NK-92 (cell line): ENCODE results near the gene BDNF.
"Not testable (repeated sequence)": the region's sequence is repeated elsewhere in the genome, so short reads cannot be mapped to it uniquely, and the experiment has no call there.

Experiments
- DNase-seq: peaks from one replicate; lab custom pipeline; 2025; ENCODE audit not compliant: unreplicated experiment; lab: John Stamatoyannopoulos, UW

Gene BDNF

DNA sequence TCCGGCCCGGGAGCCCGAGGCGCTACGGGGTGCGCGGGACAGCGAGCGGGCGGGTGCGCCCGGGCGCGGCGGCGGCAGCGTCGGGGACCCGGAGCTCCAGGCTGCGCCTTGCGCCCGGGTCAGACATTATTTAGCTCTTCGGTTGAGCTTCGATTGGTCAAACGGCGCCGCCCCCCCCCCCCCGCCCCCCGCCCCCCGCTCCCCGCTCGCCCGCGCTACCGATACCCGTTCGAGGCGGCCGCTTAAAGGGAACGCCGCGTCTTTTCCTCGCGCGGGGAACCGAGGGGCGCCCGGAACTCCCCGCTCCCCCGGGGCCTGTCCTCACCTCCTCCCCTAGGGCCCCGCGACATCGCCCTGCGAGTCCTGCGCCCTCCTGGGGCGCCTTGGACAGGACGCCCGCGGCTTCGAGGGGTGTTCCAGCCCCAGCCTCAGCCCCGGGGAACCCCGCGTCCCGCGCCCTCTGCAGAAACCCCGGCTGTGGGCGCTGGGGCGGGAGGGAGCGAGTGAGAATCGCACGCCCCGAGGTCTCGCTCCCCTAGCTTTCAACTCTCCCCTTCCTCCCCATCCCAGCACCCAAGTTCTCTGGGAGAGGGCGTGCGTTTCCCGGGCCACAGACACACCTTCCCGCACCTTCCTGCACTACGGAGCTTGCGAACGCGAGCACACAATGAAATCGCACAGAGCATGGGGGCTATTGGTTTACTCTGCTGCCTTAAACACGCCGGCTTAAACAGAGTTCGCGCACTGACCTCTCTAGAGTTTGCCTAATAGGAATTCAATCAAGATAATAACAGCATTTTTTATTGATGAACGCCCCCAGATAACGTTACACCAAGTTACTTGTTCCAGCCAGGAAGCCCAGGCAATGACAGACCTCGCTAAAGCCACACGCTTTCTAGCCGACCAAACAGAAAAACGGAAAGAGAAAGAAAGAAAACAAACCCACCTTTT lies at the start of gene BDNF:
Gene BDNF, minus strand, starts transcription at position 105 of the 951 bp plus-strand sequence. CDS start 41,891 bp downstream, outside the sequence.
- no peak for DNase-seq

DNA sequence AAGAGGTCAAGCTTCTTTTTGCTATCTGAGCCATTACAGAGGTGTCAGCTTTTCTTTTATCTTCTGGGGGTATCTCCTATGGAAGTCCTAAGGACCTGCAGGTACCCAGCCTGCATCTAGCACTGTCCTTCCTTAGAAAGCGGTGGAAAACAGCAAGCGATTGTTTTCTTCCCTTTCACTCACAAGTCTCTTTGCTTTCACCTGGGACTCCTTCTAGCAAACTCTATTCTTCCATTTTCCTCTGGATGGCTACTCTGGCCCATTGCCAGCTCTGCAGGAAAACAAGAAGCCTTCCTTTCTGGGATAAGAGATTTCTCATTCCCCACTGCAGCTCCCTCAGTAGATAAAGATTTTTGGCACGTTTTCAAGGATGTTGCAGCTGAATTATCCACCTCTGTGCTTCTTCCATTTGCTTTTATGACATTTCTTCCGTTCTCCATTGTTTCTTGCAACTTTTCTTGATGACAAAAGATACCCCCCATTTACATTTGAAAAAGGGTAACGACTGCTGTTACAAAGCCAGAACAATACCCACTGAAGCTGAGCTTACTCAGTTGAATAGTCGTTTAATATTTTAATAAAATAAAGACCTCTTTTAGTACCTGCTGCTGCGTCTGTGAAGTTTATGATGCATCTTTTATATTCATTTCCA lies 40.2 kb upstream of the BDNF start:
- DNase-seq: no peak

DNA sequence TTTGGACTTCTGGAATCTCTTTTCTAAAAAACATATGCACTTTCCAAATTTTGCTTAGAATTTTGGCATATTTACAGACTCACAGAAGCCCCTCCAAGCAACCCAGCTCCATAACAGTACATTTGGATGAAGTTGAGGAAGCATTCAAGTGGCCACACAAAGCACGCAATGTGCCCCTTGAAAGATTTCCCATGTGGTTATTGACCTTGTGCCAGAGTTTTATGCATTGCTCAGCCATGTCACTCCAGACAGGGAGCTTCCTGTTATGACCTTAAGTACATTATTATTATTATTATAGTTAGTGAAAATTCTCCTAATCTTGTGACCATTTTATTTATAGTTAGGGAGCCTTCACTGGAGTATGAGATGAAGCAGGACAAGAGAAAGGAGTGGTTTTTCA lies 35.0 kb upstream of the BDNF start:
- DNase-seq: no peak

DNA sequence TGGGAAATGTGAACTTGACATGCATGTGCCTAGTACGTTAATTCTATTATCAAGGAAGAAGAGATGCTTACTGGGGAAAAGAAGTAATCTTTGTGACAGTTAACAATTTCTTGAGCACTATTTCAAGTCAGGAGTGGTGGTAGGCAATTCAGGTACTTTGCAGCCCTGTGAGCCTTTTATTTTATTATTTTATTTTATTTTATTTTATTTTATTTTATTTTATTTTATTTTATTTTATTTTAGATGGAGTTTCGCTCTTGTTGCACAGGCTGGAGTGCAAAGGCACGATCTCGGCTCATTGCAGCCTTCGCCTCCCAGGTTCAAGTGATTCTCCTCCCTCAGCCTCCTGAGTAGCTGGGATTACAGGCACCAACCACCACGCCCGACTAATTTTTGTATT lies 31.5 kb upstream of the BDNF start:
- DNase-seq: not testable (repeated sequence)

DNA sequence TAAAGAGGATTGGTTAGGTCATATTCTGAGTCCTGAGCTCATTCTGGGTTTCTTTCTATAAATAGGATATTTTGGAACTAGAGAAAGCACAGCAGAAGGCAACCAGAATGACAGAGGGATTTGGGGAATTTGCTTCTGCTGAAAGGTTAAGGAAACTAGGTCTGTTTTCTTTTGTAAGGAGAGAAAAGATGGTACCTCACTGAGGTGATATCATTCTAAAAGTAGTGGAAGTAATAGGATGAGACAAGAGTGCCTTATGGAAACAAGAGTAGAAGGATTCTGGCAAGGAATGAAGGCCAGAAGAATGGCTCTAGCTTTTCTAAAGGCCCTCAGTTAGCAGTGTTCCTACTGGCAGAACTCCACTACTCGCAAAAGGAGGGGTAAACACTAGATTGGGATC lies 26.7 kb upstream of the BDNF start:
- DNase-seq: no peak

DNA sequence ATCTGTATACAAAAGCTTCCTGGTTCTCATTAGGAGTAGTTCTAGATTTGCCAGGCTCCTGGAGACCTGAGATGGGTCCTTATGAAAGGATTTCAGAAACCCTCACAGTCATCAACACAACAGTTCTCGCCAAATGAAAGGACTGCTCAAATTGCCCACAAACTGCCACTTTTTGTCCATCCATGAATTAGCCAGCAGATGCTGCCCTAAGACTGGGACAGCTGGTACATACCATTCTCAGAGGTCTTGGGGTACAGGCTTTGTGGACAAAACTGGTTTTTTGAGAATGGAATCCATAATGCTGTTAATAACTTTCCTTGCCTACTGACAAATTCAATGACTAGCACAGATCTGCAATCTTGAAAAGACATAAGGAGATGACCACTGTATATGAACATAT lies 23.4 kb upstream of the BDNF start:
- no peak for DNase-seq

DNA sequence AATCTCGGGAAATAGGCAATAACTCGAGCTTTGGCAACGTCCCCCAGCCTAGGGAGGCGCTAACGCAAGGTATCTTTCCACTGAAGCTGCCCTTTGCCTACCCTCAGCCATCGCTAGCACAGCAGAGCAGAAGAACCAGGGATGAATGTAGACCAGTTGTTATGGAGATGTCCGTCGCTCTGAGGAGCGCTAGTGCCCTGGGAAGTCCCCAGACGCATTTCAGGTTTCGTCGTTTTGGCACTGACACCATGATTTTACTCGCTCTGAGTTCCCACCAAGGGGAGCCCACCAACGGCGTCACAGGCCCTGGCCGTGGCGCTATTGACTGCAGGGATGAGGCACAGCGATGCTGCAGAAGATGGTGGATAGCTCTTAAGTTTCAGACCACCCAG lies 22.7 kb upstream of the BDNF start:
- no peak for DNase-seq

DNA sequence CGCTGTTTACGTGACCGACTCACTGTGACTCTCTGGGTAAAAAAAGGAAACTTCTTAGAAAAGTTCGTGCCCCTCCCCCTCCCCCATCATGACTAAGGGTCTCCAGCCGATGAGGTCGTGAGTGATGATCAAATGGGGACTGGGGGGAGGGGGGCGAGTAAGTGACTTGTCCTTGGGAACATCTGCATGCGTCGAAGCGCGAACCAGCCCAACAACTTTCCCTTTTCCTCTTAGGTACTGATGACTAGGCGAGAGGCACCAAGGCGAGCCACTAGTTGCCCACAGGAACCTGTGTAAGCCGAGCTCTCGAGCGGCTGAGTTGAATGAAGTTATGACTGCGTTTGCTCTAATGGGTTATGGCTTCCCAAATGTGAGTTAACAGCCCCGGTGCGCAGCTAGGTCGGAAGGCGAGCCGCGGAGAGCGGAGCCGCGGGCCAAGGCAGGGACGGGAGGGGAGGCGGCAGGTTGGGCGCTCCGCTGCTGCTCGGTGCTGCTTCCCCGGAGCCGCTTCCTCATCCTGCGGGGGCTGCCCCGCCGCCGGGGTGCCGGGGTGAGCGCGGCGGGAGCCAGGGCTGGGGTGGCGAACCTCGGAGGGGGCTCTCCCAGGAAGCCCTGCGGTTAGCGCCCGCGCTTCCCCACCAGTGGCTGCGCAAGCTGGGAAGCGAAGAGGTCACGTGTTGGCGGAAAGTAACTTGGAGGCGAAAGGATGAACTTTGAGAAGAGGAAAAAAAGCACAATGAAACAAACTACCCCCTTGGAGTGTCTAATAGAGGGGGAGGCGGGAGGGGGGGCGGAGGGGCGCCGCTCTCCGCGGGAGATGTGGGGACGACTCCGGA lies 22.1 kb upstream of the BDNF start:
- no peak for DNase-seq

DNA sequence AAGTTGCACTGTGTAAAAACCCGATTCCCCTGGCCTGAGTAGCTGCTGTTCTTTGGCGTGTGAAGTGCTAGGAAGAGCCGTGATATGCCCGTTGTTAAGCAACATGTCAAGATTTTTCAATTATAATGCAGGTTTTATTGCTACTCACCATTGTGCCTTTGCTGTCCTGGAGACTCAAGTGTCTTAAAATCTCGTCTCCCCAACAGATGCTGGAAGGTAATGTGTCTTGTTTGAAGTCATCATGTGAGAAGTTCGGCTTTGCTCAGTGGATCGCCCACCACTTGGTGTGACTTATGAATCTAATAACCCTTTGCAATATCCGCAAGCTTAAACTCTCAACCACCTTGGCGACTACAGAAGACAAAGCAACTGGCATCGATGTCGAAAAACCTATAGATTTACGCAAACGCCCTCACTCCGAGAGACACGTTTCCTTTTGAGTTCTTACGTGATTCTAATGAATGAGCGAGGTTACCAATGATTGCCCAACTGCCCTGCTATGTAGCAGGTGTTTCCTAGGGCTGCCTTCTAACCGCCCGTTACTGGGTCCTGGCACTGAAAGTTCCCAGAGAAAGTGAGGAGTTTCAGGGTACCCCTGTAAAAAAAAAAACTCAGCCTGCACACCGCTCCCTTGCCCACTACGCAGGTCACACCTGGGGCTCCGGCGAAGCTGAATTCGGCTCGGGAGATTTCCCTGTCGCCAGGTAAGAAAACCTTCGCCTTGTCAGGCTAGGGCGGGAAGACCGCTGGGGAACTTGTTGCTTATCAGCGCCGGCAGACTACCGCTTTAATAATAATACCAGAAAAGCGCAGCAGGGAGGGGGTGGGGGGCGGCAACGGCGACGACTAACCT lies 21.2 kb upstream of the BDNF start:
- DNase-seq: no peak

DNA sequence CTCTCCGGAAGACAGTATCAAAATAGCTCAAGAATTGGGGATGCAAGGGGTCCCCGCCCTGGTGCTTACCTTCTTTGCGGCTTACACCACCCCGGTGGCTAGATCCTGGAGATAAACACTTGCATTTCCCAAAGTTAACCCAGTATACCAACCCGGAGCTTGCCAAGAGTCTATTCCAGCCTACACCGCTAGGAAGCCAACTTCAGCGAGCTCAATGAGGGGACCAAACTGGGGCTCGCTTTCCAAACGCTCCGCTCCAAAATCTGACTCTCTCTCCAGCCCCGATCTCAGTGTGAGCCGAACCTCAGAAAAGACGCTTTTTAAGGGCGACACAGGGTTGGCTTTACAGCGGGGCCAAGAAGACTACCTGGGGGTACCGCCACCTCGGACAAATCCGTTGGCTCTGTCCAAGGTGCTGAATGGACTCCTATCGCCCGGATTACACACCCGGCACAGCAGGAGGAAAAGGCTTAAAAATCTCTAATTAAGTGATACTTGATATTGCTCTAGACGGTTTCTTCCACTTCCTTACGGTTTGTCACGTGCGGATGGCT lies 20.1 kb upstream of the BDNF start:
- DNase-seq: no peak

DNA sequence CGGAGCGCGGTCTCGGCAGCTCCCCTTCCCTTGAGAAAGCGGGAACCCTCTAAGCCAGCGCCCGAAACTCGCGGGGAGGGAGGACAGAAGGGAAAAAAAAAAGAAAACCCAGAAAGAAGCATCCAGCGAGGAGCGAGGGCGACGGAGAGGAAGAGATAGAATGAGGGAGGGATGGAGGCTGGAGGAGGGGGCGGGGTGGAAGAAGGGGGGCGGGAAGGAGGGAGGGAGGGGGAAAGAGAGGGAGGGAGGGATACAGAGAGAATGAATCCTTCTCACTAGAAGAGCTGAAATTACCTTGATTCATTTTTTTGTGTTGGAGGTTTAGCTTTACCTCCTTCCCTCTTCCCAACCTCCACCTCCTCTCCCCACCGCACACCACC lies 19.3 kb upstream of the BDNF start:
- DNase-seq: no peak

DNA sequence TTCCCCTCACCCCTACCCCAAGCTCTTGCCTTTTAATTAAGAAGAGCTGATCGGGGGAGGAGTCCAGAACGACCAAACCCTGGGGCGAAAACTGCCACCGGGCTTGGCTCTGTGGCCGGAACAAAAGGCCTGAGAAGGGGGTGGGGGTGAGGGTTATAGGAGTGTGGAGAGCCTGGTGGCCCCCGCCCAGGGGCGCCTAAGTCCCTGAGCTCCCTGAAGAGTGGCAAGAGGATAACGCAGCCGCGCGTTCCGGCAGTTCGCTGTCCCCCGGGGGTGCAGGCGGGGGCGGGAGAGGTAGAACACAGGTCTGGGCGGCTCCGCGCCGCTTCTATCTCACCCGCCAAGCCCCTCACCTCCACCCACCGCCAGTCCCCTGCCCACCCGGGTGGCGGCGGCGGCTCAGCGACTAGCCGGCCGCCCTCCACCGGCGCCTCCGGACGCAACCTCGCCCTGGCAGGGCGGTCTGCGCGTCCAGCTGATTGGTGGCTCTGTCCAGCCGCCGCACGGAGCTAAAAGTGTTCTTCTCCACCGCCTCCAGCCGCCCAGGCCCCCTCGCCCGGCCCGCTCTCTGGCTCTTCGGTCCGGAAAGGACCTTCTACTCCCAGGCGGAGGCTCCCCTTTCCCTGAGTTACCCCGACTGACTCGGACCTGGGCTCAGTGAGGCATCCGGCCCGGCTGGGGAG lies 18.7 kb upstream of the BDNF start:
- no peak for DNase-seq

DNA sequence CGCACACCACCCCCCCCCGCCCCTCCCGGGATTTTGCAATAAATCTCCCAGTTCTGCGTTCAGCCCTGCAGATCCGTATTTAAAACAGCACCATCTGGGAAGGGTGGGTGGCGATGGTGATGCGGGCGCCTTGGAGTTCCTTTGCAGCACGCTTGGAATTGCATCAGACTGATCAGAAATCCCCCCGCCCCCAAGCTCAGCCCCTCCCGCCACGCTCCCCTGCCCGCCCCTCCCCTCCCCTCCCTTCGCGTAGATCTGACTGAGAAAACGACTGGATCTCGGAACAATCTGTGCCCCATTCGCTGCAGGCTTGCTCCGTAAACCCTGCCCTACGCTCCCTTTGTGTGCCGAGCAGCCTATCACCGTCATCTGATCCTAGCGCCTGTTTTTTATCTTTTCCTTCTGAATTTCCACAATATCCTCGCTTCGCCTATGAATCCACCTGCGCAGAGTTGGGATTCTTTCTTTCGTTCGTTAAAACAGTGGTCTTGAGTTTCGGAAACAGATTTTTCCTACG lies 18.1 kb upstream of the BDNF start:
- no peak for DNase-seq

DNA sequence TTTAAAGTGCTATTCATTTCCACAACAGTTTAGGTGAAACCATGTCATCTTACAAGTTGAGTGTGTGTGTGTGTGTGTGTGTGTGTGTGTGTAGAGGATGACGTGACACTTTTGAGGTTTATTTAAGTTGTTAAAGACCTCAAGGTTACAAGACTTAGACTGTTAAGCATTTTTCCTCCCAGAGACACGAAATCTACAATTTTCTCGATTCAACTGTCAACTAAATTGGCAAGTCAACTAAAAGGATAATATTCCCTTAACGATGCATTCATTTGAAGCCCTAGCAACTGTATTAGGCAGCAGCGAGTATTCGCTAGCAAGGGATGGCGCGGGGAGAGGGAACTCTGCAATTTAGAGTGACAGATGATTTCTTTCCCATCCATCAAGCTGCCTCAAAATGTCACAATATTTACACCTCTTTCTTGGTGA lies 17.6 kb upstream of the BDNF start:
- DNase-seq: no peak

DNA sequence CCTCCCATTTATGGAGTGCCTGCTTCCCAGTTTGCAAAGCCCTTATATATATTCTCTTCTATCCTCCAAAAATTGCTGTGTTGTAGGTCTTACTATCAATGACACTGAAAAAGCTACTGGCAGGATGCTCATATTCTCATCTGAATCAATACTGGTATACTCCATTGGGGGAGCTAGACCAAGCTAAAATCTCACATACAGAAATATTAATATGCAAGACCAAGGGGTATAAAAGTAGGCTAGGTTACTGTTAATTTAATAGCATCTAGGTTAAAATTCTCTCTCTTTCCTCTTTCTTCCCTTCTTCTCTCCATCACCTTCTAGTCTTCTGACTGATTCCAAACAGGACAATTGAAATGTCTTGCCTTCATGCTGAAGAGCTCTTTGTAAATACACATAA lies 17.1 kb upstream of the BDNF start:
- no peak for DNase-seq

DNA sequence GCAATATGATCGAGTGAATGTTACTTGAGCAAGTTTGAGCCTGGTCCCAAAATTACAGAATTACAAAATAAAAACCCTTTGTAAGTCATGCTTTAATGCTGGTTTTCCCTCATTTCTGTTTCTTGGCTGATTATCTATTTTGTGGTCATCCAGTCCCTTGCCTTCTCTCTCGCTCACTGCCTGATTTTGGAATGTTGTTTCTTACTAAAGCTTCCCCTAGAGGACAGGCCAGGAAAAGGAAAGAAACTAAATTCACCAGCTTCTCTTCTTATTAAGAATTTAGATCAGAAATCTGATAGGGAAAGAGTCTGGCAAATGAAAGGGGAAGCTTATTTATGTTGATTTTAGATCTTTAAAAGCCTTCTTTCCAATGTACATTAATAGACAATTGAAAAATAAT lies 16.6 kb upstream of the BDNF start:
- no peak for DNase-seq

DNA sequence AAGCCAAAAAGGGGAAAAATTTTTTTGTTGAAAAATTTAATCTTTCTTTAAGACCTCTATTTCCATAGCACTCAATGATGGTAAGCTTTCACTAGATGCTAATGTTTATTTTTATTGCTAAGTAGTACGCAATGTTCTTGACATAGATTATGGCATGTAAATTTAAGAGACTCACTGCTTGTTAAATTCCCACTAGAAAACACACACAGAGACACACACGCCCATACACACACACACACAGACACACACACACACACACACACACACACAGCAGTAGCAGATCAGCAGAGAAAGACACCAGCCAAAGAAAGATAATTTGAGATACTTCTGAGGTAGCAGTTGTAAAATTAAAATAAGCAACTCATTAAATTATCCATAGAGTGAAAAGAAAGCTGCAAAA lies 16.0 kb upstream of the BDNF start:
- no peak for DNase-seq

DNA sequence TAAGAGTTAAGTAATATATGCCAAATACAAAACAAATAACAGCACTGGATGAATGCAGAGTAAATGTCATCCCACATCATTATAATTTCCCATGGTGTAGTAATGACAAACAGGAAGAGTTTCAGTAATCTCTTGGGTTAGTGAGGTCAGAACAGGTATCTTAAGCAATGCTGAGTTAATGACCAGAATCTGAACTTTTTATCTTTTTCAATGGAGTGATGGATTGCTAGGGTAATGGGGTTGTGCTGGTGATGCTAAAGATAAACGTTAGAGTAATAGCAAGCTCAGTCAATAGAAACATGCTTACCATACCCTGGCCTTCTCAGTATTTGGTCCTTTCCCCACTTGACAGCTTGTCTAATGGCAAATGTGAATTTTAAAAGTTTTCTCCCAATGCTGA lies 11.5 kb upstream of the BDNF start:
- DNase-seq: no peak

DNA sequence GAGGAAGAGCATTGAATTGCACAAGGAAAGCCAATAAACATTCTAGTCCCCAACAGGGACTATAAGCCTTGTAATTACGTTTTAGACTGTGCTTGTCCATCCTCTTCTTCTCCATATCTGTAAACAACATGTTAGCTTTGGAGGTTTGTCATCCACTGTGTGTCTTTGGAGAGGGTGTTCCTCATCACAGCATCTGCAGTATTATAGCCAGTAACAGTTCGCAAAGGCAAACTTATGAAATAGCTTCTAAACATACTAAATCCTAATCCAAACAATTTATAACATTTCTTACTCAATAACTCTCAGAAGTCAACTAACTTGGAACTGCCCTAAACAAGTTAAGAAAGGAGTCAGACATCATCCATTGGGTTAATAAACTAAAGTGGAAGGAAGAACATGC lies 10.3 kb upstream of the BDNF start:
- DNase-seq: no peak

DNA sequence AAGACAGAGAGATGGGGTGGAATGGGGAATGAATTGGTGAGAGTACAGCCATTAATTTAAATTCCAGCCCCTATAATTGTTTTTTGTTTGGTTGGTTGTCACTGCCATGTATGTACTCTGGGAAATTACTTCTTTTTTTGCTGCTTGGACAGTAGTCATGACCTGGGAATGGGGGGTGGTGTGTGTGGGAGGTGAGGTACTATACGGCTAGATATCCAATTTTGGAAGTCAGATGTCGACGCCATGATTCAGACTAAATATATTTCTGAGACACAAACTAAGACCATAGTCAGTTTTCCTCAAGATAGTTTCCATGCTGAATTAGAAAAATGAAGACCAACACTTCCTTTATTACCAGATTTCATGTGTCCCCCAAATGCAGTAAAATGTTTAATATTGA lies 7.4 kb upstream of the BDNF start:
- DNase-seq: no peak
